Measurements from ENCODE around the gene PPFIBP2. TPM values are rescaled to one million over a fixed set of nuclear protein-coding genes. Genes with fewer than 3 reads are reported as not detected.
A peak's percentile ranks its signal among the peaks of the same experiment; 100 is the strongest.
"Not testable (repeated sequence)": the region's sequence is repeated elsewhere in the genome, so short reads cannot be mapped to it uniquely, and the experiment has no call there.

Gene PPFIBP2
- total RNA-seq, 1 donor from 2014 or later: 65.8 TPM

DNA sequence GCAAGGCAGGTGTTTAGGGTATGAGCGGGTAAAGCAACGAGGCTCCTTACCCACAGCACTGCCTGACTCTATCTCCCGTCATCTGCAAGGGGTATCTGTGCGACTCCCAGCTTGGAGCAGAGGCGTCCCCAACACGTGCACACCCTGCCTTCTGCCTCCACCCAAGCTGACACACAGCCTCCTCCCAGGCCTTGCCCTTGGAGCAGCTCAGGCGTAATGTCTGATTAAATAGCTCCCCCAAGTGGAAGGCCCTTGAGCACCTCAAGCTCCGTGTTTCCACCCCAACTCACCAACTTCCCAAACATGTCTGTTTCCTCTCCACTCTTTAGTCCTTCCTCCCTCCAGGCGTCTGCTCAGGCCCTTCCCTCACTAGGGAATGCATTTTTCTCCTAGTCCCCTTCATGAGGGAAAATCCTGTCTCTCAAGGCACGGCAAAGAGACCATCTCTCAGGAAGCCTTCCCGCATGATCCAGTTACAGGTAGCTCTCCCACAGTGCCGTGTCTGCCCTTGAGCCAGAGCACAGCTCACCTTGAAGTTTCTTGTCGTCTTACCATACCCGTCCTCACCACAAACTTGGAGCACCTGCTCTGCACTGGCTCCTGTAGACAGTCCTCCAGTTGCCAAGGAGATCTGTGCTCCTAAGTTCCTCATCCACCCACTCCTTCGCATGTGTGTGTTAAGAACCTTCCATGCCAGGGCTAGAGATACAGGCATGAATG lies 143.7 kb downstream of the PPFIBP2 start:
- peaks cover 42 to 52% (median 45%) of the 10 kb centered on the region in 3 donors for H3K36me3 ChIP-seq (ENCODE audit: control insufficient read depth in 3 of 3, insufficient read depth in 3 of 3, low read length in 3 of 3)
- no peaks in the 10 kb centered on the region for H3K4me1 ChIP-seq (ENCODE audit: control insufficient read depth in 3 of 3, insufficient read depth in 3 of 3, low read length in 3 of 3)
- no peaks in the 10 kb centered on the region for H3K9me3 ChIP-seq (ENCODE audit: control insufficient read depth in 3 of 3, low read length in 3 of 3)
- H3K27ac ChIP-seq (ENCODE audit: low read depth, low read length): no peak overlapping the region
- H3K4me3 ChIP-seq (ENCODE audit: low read length in 3 of 3): no peak overlapping the region
- no peaks in the 10 kb centered on the region for H3K27me3 ChIP-seq (ENCODE audit: control insufficient read depth in 3 of 3, insufficient read depth in 3 of 3, low read length in 3 of 3)
- no peak overlapping the region for H3K9ac ChIP-seq (ENCODE audit: low read depth in 1 of 3, low read length in 3 of 3)

DNA sequence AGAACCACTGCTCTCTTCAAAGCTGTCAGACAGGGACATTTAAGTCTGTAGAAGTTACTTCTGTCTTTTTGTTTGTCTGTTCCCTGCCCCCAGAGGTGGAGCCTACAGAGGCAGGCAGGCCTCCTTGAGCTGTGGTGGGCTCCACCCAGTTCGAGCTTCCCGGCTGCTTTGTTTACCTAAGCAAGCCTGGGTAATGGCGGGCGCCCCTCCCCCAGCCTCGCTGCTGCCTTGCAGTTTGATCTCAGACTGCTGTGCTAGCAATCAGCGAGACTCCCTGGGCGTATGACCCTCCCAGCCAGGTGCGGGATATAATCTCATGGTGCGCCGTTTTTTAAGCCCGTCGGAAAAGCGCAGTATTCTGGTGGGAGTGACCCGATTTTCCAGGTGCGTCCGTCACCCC lies 149.7 kb downstream of the PPFIBP2 start:
- H3K4me3 ChIP-seq (ENCODE audit: low read length in 3 of 3); H3K4me1 ChIP-seq (ENCODE audit: control insufficient read depth in 3 of 3, insufficient read depth in 3 of 3, low read length in 3 of 3); H3K9me3 ChIP-seq (ENCODE audit: control insufficient read depth in 3 of 3, low read length in 3 of 3); H3K27me3 ChIP-seq (ENCODE audit: control insufficient read depth in 3 of 3, insufficient read depth in 3 of 3, low read length in 3 of 3); H3K27ac ChIP-seq (ENCODE audit: low read depth, low read length); H3K9ac ChIP-seq (ENCODE audit: low read depth in 1 of 3, low read length in 3 of 3): not testable (repeated sequence)
- peaks cover 17 to 27% (median 22%) of the 10 kb centered on the region in 3 donors for H3K36me3 ChIP-seq (ENCODE audit: control insufficient read depth in 3 of 3, insufficient read depth in 3 of 3, low read length in 3 of 3)

GRCh38 chr11:7664867-7665266 lies 151.1 kb downstream of the PPFIBP2 start:
- Histone ChIP-seq H3K36me3 (ENCODE audit: control insufficient read depth in 3 of 3, insufficient read depth in 3 of 3, low read length in 3 of 3) (peaks cover 17 to 31% (median 25%) of the 10 kb centered on the region in 3 donors), H3K4me1 (ENCODE audit: control insufficient read depth in 3 of 3, insufficient read depth in 3 of 3, low read length in 3 of 3) (peaks cover 0 to 5% (median 4%) of the 10 kb centered on the region in 3 donors), H3K9ac (ENCODE audit: low read depth in 1 of 3, low read length in 3 of 3) (no peak overlapping the region), H3K4me3 (ENCODE audit: low read length in 3 of 3) (no peak overlapping the region), H3K9me3 (ENCODE audit: control insufficient read depth in 3 of 3, low read length in 3 of 3) (no peaks in the 10 kb centered on the region), H3K27me3 (ENCODE audit: control insufficient read depth in 3 of 3, insufficient read depth in 3 of 3, low read length in 3 of 3) (no peaks in the 10 kb centered on the region), H3K27ac (ENCODE audit: low read depth, low read length) (no peak overlapping the region)

DNA sequence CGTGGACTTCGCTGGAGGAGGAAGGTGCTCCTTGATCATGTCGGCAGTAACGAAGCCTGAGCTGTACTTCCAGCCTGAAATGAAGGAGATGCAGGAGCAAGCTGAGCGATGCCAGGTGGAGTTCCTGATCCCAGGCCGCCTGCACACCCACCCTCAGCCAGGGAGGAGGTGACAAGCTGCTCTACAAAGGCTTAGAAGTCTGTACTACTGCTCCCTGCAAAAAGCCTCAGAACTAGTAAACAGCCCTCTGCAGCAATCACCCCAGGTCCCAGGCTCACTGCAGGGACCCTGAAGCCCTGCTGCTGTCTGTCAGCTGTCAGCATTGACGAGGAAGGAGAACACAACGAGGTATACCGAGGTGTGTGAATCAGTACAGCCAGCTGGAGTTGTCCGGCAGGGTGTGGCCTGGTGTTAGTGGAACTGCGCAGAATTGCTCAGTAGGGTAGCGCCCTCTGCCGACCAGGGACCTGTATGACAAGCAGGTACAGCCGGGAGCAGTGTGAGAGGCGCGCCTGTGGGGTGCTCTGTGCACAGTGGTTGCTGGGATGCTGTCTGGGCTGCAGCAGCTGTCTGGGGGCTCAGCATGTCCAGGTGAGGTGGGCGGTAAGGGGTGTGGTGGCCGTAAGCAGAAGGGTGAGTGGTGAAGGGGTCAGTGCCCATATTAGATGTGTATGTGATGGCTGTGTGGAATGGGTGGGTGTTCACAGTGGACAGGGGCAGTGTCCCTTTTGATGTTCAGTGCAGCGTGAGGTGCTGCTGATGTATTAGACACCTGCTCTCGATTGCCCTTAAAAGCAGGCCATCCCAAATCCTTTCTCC lies 151.9 kb downstream of the PPFIBP2 start:
- H3K4me1 ChIP-seq (ENCODE audit: control insufficient read depth in 3 of 3, insufficient read depth in 3 of 3, low read length in 3 of 3): peaks cover 0 to 5% (median 4%) of the 10 kb centered on the region in 3 donors
- H3K9ac ChIP-seq (ENCODE audit: low read depth in 1 of 3, low read length in 3 of 3): no peak overlapping the region
- H3K27me3 ChIP-seq (ENCODE audit: control insufficient read depth in 3 of 3, insufficient read depth in 3 of 3, low read length in 3 of 3): no peaks in the 10 kb centered on the region
- no peak overlapping the region for H3K27ac ChIP-seq (ENCODE audit: low read depth, low read length)
- no peak overlapping the region for H3K4me3 ChIP-seq (ENCODE audit: low read length in 3 of 3)
- no peaks in the 10 kb centered on the region for H3K9me3 ChIP-seq (ENCODE audit: control insufficient read depth in 3 of 3, low read length in 3 of 3)
- H3K36me3 ChIP-seq (ENCODE audit: control insufficient read depth in 3 of 3, insufficient read depth in 3 of 3, low read length in 3 of 3): peaks cover 17 to 31% (median 25%) of the 10 kb centered on the region in 3 donors

- Histone ChIP-seq H3K36me3 (ENCODE audit: control insufficient read depth in 3 of 3, insufficient read depth in 3 of 3, low read length in 3 of 3) (peaks cover 17 to 31% (median 25%) of the 10 kb centered on the region in 3 donors), H3K9ac (ENCODE audit: low read depth in 1 of 3, low read length in 3 of 3) (no peak overlapping the region), H3K4me1 (ENCODE audit: control insufficient read depth in 3 of 3, insufficient read depth in 3 of 3, low read length in 3 of 3) (peaks cover 0 to 8% (median 5%) of the 10 kb centered on the region in 3 donors), H3K27ac (ENCODE audit: low read depth, low read length) (no peak overlapping the region), H3K4me3 (ENCODE audit: low read length in 3 of 3) (no peak overlapping the region), H3K27me3 (ENCODE audit: control insufficient read depth in 3 of 3, insufficient read depth in 3 of 3, low read length in 3 of 3) (peaks cover 0 to under 1% (median 0%) of the 10 kb centered on the region in 3 donors), H3K9me3 (ENCODE audit: control insufficient read depth in 3 of 3, low read length in 3 of 3) (no peaks in the 10 kb centered on the region)
Observed at GRCh38 chr11:7666292-7666866, 152.6 kb downstream of the PPFIBP2 start.

- Histone ChIP-seq H3K4me3 (ENCODE audit: low read length in 3 of 3) (no peak overlapping the region), H3K36me3 (ENCODE audit: control insufficient read depth in 3 of 3, insufficient read depth in 3 of 3, low read length in 3 of 3) (peaks cover 17 to 31% (median 25%) of the 10 kb centered on the region in 3 donors), H3K27ac (ENCODE audit: low read depth, low read length) (no peak overlapping the region), H3K27me3 (ENCODE audit: control insufficient read depth in 3 of 3, insufficient read depth in 3 of 3, low read length in 3 of 3) (peaks cover 0 to 5% (median under 1%) of the 10 kb centered on the region in 3 donors), H3K9me3 (ENCODE audit: control insufficient read depth in 3 of 3, low read length in 3 of 3) (no peaks in the 10 kb centered on the region), H3K4me1 (ENCODE audit: control insufficient read depth in 3 of 3, insufficient read depth in 3 of 3, low read length in 3 of 3) (peaks cover 2 to 12% (median 7%) of the 10 kb centered on the region in 3 donors), H3K9ac (ENCODE audit: low read depth in 1 of 3, low read length in 3 of 3) (peak overlapping the region in 1 of 3 donors; percentile 33)
Observed at GRCh38 chr11:7667460-7667859, 153.7 kb downstream of the PPFIBP2 start.

DNA sequence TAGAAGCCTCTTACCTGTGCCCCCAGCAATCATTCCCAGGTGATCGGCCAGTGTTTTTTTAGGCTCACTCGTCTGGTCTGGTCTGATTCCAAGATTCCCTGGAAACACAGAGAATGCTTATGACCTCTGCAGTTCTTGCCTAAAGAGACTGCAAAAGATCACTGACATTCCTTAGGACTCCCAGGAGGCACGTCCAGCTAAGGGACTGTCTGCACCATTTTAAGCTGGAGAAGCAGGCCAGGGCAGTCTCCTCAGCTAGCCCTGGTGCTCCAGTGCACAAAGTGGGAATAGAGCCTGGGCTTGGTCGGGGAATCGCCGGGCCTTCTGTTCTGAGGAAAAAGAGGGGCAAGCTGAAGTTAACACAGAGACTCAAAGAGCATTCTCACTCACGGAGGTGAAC lies 154.7 kb downstream of the PPFIBP2 start:
- Histone ChIP-seq H3K27ac (ENCODE audit: low read depth, low read length) (no peak overlapping the region), H3K4me1 (ENCODE audit: control insufficient read depth in 3 of 3, insufficient read depth in 3 of 3, low read length in 3 of 3) (peaks cover 10 to 20% (median 16%) of the 10 kb centered on the region in 3 donors), H3K36me3 (ENCODE audit: control insufficient read depth in 3 of 3, insufficient read depth in 3 of 3, low read length in 3 of 3) (peaks cover 17 to 31% (median 25%) of the 10 kb centered on the region in 3 donors), H3K27me3 (ENCODE audit: control insufficient read depth in 3 of 3, insufficient read depth in 3 of 3, low read length in 3 of 3) (peaks cover 6 to 8% (median 8%) of the 10 kb centered on the region in 3 donors), H3K9me3 (ENCODE audit: control insufficient read depth in 3 of 3, low read length in 3 of 3) (no peaks in the 10 kb centered on the region), H3K9ac (ENCODE audit: low read depth in 1 of 3, low read length in 3 of 3) (no peak overlapping the region), H3K4me3 (ENCODE audit: low read length in 3 of 3) (no peak overlapping the region)

DNA sequence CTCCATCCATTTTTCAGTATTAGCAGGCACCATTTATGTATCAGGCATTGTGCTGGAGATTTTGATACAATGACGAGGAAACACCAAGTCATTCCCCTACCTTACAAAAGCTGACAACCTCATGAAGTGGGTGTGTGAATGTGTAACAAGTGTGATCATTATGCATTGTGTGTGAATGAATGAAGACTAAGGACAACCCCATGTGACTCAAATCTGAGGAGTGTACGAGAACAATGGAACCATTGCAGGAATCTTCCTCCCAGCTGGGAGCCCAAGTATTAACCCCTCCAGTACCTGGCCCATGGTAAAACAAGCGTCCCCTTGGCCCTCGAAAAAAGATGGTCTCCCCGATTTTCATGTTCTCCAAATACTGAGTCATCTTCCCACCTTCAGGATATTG lies 155.1 kb downstream of the PPFIBP2 start:
- peaks cover 17 to 31% (median 25%) of the 10 kb centered on the region in 3 donors for H3K36me3 ChIP-seq (ENCODE audit: control insufficient read depth in 3 of 3, insufficient read depth in 3 of 3, low read length in 3 of 3)
- no peak overlapping the region for H3K9ac ChIP-seq (ENCODE audit: low read depth in 1 of 3, low read length in 3 of 3)
- H3K27ac ChIP-seq (ENCODE audit: low read depth, low read length): no peak overlapping the region
- H3K27me3 ChIP-seq (ENCODE audit: control insufficient read depth in 3 of 3, insufficient read depth in 3 of 3, low read length in 3 of 3): peaks cover 6 to 10% (median 8%) of the 10 kb centered on the region in 3 donors
- H3K9me3 ChIP-seq (ENCODE audit: control insufficient read depth in 3 of 3, low read length in 3 of 3): no peaks in the 10 kb centered on the region
- H3K4me3 ChIP-seq (ENCODE audit: low read length in 3 of 3): no peak overlapping the region
- H3K4me1 ChIP-seq (ENCODE audit: control insufficient read depth in 3 of 3, insufficient read depth in 3 of 3, low read length in 3 of 3): peaks cover 10 to 22% (median 18%) of the 10 kb centered on the region in 3 donors

DNA sequence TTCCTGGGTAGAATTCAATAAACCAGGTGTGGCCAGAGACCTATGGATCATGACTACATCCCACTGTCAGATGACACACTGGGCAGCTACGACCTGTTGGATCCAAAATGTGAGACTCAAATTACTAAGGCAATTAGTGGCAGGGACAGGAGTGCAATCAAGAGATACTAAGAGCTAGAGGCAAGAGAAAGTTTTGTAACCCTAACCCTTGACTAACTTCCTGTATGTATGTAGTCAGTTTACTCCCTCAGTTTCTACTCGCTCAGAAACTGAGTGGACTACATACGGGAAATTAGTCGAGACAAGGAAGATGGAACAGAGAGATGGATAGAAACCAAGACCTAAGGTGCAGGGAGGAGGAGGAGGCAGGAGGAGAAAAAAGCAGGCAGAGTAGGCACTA lies 156.8 kb downstream of the PPFIBP2 start:
- Histone ChIP-seq H3K9ac (ENCODE audit: low read depth in 1 of 3, low read length in 3 of 3) (no peak overlapping the region), H3K4me1 (ENCODE audit: control insufficient read depth in 3 of 3, insufficient read depth in 3 of 3, low read length in 3 of 3) (peaks cover 10 to 25% (median 15%) of the 10 kb centered on the region in 3 donors), H3K9me3 (ENCODE audit: control insufficient read depth in 3 of 3, low read length in 3 of 3) (no peaks in the 10 kb centered on the region), H3K27ac (ENCODE audit: low read depth, low read length) (no peak overlapping the region), H3K27me3 (ENCODE audit: control insufficient read depth in 3 of 3, insufficient read depth in 3 of 3, low read length in 3 of 3) (peaks cover 6 to 11% (median 8%) of the 10 kb centered on the region in 3 donors), H3K36me3 (ENCODE audit: control insufficient read depth in 3 of 3, insufficient read depth in 3 of 3, low read length in 3 of 3) (peaks cover 12 to 23% (median 21%) of the 10 kb centered on the region in 3 donors), H3K4me3 (ENCODE audit: low read length in 3 of 3) (no peak overlapping the region)
